GM18951 (cell line): ENCODE results near the gene SLX9.

Source experiments
- POLR2A ChIP-seq: IDR thresholded peaks from 4 replicates; pipeline ENCODE4 v1.6.1; 2011; ENCODE audit warnings: mild to moderate bottlenecking; ENCODE audit not compliant: insufficient read length, insufficient read depth; ENCODE audit errors: extremely low read depth
- in situ Hi-C: fragments of 300-500 bp; cut with MboI; formaldehyde crosslinking; loops from one replicate; pipeline ENCODE4 v1.12.0; 2022; ENCODE audit warnings: low sequenced_read_pairs, mixed read lengths, inconsistent platforms; ENCODE audit not compliant: unreplicated experiment

Gene SLX9

GRCh38 chr21:44954281-44954771, 14.5 kb downstream of the SLX9 start:
- TF ChIP-seq POLR2A: no peak
- in situ Hi-C loops: no loop called here

GRCh38 chr21:44955141-44955797, 15.4 kb downstream of the SLX9 start:
- no peak for TF ChIP-seq POLR2A
- in situ Hi-C loops: no loop called here

GRCh38 chr21:44955798-44956175, 16.0 kb downstream of the SLX9 start:
- in situ Hi-C loops: no loop called here
- no peak for TF ChIP-seq POLR2A

DNA sequence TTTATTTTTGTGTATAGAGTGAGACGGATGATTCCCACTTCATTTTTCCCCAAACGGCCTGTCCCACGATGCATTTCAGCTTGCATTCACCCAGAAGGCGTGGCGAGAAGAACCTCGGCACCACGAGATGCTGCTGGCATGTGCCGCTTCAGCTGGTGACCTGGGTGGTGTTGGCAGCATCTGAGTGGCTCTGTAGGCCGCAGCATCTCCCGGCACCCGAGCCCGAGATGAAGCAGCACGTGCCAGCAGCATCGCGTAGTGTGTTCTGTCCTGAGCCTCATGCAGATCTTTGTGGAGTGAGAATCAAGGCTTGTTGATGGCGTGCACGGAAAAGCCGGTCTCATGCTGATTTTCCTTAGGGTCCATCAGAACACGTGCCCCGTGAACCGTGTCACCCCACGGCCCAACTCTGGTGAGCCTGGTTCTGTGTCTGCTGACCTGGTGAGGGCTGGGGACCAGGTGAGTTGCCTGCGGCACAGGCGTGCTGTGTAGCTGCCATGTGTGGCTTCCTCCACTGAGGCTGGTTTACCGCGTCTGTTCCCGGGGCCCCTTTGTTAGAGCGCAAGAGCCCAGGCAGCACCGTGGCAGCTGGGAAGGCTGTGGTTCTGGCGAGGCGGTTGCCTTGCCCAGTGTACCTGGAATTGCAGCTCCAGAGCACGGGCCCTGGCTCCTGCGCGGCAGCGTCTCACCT, 16.7 kb downstream of the SLX9 start:
- in situ Hi-C loops: no loop called here
- no peak for TF ChIP-seq POLR2A

DNA sequence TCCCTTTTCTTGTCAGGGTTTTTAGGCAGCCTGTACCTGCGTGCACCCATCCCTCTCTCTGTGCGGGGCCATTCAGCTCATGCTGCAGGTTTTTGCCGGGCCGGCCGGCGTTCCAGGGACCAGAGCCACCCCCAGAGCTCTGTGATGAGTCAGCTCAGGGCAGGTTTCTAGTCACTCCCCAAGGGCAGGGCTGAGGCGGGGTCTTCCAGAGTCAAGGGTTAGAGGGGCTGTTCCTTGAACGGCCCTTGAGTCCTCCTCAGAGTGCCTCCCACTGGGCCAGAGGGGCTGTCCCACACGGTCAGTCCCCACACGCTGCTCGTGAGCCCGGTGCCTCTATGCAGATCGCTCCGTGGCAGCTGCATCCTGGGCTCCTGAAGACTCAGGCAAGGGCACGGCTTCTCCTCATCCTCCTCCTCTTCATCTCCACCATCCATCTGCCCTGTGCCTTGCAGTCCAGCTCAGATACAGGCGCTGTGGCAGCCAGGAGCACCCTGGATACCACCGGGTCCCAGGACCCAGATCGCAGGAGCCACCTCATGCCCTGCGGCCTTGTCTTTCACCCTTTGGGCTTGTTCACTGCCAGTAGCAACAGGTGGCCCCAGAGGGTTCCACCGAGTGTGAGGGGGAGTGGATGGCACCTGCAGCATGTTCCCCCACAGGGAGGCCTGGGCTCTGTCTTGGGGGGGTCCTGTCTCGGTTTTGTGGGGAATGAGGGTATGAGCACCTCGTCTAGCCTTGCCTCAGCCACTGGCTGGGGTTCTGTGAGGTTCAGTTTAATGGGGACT, 17.4 kb downstream of the SLX9 start:
- TF ChIP-seq POLR2A: no peak
- in situ Hi-C loops: no loop called here

DNA sequence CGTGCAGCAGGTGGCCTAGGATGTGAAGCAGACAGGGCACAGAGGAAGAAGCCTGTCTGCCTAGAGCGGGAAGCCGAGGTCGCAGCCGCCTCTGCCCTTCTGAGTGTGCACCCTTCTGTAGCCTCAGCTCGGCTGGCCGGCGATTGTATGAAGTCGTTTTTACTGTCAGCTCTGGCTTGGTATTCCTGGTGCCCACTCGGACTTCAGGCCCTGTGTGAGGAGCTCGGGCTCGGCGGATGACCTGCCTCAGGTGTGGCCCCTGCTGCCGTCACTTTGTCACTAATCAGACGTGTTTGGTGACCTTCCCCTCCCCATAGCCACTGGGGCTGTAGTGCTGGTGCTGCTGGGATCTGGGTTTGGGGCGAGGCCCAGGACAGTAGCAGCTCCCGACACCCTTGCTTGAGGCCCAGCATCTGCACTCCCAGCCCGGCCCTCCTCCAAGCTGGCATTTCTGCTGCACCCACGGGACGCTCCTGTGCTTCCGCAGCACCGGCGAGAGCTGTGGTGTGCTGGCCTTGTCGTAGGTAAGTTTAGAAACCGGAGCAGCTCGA, 18.1 kb downstream of the SLX9 start:
- in situ Hi-C loops: no loop called here
- no peak for TF ChIP-seq POLR2A

DNA sequence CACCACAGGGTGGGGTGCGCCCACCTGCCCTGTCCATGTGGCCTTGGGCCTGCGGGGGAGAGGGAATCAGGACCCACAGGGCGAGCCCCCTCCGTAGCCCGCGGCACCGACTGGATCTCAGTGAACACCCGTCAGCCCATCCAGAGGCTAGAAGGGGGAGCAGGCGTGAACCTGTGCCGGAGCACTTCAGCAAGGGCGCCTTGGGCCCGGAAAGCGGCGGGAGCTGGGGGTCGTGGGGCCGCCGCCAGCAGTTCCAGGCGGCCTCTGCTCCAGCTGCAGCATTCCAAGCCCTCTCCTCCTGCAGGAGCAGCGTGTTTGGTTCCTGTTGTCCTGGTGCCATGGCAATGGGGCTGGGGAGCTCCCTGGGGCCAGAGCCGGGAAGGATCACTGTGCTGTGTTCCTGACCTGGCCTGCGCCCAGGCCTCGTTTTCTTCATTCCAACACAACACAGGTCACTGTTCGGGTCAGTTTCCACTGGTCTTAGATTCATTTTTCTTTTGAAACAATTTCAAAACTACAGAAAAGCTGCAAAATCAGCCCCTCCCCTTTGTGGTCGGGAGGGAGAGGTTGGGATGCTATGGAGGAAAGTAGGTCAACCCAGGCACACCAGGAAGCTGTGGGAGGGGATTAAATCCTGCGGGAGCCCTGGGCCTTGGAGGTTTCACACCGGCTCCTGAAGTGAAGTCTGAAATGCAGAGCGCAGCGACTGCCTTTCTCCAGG, 18.8 kb downstream of the SLX9 start:
- no peak for TF ChIP-seq POLR2A
- in situ Hi-C loops: no loop called here

DNA sequence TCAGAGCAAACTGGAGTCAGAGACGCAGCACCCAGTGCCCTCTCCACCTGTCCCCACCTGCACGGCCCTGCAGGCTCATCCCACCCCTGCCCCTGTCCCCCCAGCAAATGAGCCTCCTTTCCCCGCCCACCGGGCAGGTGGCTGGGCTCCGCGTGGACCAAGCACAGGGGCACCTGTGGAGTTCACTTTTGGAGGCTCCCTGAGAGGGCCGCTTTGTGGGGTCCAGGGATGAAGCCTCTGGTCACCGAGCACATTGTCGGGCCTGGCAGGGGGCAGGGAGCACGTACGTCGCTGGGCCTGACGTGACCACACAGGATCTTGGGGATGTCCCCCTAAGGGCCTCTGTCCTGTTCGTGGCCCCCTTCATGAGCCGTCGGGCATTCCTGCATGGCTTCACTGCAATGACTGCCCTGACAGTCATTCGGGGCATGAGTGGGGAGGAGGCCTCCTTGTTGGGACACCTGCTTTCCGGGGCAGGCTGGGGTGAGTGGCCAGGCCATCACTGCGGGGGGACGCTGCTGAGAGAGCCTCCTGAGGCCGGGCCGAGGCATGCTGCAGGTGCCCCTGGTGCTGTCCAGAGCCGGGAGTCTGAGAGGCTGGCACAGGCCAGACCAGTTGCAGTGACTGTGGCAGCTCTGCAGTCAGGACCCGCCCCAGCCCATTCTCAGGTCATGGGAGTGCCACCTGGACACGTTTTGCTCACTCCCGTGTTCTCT, 19.7 kb downstream of the SLX9 start:
- no peak for TF ChIP-seq POLR2A
- in situ Hi-C loops: no loop called here

DNA sequence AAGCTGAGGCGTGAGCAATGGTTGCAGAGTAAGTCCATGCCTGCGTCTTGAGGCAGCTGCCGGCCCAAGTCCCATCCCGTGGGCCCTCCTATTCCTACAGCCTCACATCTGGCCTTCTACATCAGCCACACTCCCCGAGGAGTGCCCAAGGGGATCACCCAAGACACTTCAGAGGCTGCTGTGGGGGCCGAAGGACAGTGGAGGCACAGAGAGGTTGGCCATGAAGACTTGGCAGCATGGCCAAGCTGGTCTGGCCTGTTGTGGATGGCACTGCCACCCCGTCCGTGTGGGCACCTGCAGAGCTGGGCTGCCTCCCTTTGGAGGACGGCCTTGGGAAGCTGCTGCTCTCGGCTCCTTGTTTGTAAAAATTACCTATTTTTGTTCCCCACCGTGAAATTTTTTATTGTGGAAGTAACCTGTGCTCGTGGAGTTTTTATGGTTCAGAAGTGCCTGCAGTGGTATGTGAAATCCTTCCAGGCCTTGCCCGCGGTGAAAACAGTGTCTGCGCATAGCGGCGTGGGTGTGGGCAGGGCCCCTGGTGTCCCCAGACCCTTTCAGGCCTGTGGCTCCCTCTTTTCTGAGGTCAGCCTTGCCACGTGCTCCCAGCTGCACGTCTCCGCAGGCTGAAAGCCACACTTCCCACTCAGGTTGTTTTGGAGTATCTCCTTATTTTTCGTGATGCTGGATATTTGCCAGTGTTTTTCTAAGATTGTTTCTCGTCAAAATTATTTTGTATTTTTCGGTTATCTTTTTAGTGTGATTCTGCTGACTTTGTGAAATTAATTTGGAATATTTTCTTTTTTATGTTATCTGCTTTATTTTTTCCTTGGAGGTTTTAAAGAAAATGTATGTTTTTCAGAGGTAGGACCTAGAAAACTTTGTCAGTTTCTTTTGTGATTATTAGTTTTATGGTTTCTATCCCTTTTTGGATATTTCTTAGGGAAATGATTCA, 20.6 kb downstream of the SLX9 start:
- no peak for TF ChIP-seq POLR2A
- in situ Hi-C loops: no loop called here

DNA sequence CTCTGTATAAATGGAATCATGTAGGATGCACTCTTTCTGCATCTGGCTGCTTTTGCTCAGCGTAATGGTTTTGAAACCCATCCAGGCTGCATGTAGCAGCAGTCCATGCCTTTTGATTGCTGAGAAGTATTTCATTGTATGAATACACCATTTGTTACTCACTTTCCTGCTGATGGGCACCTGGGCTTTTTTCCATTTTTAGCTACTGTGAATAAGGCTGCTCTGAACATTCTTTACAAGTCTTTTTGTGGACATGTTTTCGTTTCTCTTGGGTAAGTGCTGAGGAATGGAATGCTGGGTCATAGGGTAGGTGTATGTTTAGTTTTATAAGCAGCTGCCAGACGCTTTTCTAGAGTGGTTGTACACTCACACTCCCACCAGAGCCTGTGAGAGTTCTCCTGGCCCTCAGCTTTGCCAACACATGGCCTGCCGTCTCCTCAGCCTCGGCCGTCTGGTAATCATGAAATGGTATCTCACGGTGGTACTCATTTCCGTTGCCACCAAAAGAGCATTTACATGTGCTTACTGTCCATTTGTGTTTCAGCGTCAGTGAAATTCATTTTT, 22.7 kb downstream of the SLX9 start:
- TF ChIP-seq POLR2A: no peak
- in situ Hi-C loops: no loop called here

- in situ Hi-C loops: no loop called here
- no peak for TF ChIP-seq POLR2A
Measured at GRCh38 chr21:44964381-44964780, 24.6 kb downstream of the SLX9 start.
